GM21390 (cell line): Measurements from ENCODE around the gene LSAMP.

Experiments
- ATAC-seq: cut with Tn5 transposase; IDR thresholded peaks from one replicate; pipeline ENCODE4 v1.9.1; 2021; ENCODE audit not compliant: unreplicated experiment

Gene LSAMP

DNA sequence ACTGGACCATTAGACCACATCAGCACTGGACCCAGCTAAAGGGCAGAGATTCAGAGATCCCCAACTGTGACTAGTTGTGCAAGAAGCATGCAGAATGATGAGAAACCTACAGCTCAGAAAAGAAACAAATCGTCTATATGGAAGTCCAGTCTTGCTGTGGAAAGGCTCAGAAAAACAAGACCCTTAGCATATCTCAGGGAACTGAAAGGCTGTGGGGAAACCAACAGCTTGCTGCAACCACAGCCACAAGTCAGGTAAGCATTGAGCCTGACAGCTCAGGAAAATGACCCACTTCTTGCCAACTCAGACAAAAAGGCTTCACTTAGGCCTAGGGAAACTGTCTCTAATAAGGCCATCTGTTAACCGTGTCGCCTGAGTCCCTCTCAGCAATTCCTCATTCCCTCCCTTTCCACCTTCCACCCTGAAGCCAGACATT is 145.6 kb downstream of the LSAMP start:
- no peak for ATAC-seq

DNA sequence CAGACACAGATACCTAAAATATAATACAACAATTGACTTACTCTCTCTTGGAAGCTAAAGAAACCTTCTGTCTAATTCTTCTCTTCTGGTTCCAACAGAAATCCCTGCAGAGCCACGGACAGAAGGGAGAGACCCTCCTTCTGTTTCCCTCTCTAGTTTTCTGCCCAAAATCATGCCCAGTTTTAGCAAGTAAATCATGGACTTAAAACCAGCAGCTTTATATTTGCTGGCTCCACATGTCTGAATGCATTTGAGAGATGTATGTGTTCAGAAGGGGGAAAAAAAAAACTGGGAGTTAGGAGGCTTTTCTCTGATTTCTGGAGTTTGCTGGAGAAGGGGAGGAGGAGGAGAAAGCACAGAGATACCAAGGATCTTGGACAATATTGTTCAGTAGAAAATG is 147.1 kb downstream of the LSAMP start:
- no peak for ATAC-seq

DNA sequence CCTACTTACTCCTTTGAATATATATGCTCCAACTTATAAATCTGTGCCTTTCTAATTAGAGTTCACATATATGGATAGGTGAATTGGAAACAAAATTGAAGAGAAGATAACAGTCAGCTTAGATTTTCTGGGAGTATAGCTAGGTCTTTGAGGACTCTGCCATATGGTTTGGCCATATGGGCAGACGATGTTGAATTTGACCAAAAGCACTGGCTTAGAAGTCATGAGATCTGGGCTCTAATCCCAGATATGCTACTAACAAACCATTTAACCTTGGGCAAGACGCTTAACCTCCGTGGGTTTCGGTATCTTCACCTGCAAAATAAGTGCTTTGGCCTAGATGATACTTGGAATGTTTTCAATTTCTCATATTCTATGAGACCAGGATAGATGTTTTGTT is 154.1 kb downstream of the LSAMP start:
- ATAC-seq: no peak

DNA sequence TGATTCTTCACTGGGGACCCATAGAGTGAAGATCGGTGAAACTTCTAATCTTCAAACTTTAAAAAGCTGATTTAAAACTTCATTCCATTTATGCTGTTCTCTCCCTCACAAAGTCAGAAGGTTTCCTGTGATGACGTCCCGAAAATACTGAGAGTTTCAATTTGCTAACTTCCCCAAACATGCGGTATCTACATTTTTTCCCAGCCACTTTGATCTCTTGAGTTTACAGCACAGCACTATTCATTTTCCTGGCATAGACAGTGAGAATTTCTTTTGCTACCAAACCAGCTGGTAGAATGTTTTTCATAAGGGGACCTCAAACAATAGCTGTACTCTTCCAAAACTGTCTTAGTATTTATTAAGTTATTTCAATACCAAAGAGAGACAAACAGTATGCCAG is 156.8 kb downstream of the LSAMP start:
- no peak for ATAC-seq

DNA sequence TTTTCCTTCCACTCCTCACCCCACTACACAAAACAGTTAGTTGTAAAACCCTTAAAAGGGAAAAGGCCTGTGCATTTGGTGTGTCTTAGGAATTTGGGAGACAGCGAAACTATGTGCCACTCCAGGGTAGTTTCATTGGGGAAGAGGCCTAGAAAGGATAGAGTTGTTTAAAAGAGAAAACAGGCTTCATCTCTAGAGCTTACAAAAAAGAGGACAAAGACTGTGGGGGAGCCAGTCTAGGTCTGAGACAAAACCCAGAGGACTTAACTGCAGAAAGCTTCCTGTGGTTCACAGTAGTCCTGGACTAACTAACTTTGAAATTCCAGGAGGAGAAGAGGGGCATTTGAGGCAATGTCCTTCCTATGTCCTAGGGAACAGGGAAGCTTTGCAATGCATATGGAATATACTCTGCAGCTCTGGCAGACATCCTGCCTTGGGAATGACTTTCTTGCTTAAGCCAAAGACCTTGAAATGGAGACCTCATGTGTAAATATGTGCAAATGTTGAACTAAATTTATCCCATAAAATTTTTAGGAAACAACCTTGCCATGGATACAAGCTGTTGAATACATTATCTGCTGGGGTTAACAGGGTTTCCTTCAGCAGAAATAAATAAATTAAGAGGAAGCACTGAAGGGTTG is 159.4 kb downstream of the LSAMP start:
- ATAC-seq: no peak

DNA sequence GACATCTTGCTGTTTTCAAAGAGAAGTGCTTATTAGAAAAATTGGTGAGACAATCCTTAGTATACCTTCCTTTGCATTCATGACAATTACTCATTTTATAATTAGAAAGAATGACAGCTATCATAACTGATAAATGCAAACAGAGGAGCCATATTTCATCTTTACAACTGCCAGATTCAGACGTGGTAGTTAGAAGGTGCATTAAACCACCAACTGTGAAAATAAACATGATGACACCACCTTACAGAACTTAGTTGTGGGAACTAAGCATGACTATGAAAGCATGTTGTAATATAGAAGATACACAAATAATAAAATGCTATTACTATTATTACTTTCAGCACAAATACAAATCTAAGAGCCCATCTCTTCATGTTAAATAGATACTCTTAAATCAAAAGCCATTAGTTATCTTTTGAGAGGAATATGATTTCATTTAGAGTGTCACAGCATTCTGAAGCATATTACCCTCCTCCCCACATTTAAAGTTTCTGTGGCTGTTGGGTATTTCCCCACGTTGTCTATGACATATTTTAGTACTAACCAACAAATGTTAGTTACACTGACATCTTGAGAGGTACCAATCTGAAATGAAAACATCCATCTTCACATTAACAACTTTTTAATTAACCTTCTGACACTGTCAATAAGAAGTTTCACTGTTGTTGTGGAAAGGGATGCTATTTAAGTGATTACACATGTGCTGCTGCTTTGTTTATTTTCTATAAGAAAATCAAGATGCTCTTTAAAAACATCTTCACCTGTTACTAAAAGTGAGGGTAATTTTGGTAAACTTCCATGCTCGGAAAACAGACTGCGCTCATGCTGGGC is 163.8 kb downstream of the LSAMP start:
- ATAC-seq: no peak

DNA sequence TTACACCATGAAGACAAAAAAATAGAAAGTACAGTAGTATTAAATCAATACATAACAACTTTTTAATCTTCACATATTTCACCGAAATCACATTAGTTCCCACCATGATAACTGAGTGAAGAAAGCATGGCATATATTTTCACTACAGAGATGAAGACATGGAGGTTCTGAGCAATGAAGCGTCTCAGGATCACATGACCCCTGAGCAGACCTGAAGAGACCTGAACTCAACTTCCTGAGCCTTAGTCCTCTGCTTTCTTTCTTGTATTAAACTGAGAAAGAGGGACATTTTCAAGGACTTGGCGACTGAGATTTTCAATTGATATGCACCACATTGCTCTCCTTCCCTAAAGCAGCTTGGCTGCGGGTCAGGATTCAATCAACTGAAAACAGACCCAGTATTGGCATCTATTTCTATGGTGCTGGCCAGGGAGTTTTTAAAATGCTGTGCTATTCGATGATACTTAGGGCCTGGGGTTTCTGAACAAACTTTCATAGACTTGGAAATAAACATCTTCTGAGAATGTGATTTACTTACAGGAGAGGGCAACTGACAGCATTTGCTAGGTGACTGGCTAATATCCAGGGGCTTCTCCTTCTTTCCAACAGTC is 165.1 kb downstream of the LSAMP start:
- ATAC-seq: no peak

DNA sequence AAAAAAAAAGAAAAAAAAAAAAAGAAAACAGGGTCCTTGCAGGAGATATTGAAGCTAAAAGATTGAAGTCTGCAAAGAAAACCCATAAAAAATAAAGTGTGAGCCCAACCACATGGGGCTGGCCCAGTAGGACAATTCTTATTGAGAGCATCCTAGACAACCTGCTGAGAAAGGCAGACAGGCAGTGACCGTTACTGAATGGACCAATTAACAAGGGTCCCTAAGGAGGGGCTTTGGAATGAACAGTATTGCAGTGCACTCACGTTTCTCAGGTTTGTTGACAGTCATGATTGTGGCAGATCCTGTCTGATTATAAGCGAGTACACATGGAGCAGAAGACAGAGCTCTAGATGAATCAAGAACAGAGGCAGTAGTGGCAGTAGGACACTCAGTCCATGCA is 168.6 kb downstream of the LSAMP start:
- no peak for ATAC-seq

DNA sequence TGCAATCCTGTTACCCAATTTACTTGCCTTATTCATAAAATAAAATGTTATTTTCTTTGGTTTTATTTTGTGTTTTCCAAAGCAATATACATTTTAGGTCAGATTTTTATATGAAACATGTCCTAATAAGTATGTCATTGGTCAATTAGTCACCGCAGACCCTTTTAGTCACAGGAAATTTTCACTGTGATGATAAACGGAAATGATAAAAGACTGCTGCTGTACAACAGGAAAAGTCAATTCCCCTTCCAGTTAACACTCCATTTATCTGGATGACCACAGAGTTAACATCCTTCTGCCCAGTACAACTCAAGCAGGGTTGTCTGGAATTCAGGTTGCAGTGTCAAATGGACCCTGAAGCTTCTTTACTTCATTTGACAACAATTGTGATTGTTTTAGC is 175.2 kb downstream of the LSAMP start:
- no peak for ATAC-seq

DNA sequence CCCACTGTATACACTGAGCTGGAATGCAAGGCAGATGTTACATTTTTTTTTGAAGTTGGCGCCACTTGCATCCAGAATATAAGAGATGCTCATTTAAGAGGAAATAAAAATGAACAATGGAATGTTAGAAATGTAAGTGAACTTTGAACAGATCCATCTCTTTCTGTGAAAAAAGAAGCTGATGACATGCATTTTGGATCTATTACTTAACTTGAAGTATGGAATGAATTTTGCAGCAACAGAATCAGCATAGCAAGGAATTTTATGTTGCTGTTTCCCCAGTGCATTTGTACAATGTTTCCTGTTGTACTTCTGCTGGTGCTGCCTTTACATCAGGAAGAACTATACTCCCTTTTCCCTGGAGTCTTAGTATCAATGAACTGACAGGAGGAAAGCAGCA is 178.2 kb downstream of the LSAMP start:
- ATAC-seq: no peak

DNA sequence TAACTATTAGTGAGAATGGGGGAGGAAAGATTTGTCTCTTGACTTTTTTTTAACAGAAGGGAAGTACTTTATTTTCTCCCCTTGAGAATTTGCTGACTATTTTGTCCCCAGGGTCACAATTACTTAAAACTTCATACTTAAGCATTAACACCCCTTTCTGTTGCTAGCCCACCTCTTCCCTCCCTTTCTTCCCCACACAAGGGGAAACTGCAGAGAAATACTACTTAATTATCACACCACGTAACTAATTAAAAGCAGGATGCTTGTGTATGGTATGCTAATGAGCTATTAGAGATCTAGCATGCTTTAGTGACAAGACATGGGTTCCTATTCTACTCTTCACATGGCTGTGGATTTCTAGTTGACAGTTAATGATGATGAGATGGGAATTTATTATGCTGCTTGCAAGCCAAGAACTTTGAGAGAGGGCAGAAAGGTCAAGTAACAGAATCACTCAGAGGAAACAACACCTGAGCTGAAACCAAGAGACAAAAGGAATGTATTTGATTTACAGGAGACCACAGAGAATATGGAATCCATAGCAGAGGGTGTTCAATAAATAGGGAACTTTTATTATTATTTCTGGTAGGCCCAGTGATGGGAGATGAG is 179.2 kb downstream of the LSAMP start:
- ATAC-seq: no peak

DNA sequence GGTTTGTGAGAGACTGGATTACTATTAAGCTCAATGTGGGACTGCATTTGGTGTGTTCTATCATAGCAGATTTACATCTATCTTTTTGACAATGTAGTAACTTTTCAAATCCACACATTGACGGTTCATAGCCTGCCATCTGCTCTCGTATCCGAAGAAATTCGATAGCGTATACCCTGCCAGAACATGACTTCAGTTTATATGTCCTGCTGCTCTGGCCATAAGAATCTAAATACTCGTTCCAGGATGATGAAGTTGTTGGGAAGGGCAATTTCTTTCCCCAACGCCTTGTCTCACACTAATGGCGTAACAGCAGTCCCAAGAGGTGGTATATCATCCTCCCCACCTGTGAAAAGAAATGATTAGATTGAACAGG is 180.0 kb downstream of the LSAMP start:
- ATAC-seq: no peak

DNA sequence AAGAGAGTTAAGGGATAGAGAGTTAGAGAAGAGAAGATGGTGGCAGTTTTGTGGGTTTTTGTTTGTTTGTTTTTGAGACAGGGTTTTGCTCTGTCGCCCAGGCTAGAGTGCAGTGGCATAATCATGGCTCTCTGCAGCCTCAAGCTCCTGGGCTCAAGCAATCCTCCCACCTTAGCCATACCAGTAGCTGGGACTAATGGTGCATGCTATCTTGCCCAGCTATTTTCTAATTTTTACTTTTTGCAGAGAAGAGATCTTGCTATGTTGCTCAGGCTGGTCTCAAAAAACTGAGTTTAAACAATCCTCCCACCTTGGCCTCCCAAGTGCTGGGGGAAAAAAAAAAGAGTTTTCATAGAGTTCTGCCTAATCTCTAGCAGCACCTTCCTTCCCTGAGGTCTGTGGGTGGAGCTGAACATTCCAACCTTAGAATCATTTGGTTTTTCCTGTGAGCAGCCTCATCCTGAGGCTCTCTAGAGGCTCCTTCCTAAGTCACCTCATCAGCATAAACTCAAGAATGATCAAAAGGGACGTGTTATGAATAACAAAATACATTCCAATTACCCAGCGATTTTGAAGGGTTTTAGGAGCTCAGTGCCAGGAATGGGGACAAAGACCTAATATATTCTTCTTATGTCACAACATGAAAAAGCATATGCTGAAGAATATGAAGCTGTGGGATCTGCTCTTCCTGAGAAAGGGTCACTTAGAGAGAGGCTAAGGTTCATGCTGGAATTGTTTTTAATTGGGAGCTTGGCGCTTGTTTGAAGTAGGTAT is 180.6 kb downstream of the LSAMP start:
- ATAC-seq: no peak

DNA sequence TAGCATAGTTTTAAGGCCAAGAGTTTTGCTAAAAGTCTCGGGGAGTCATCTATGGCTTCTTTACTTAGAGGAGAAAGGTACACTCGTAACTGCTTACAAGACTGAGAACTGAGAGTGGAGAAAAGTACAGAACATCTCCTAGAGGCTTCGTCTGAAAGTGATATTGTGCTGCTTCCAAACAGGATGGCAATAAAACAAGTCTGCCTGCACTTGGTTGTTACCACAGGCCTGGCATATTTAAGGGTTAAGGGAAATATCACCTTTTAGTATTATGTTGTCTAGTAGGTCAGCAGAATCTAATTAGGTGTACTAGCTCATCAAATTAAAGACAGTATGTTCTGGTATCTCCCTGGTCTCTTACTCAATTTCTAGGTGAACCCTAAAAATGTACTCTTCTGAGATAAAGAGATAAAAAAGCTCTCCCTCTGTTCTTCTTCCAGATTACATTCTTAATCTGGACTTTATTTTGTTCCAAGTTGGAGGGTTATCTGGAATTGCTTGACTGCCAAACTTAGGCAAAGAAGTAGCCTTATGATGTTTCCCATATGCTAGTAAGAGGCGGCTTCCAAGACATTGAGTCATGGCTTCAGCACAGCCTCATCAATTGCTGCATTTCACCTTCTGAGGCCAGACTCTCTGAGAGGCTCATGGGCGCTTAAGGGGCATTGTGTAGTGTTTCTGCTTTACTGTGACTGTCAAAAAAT is 181.3 kb downstream of the LSAMP start:
- no peak for ATAC-seq

DNA sequence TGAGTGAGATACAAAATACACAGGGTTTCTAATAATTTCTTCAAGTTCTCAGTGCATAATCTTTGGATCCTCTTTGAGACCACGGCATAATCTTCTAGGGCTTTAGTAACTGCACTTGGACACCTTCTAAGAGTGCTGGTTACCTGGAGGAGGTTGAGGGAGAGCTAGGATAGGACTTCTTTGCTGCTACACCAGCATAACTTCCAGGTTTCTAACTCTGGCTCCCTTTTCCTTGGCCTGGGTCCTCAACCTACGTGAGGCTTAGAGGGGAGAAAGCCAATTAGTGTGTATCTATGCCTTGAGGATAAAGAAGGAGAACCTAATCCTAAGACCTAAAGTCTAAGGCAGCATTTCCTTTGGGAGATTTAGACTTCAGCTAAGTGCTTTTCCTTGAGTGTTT is 184.8 kb downstream of the LSAMP start:
- no peak for ATAC-seq

DNA sequence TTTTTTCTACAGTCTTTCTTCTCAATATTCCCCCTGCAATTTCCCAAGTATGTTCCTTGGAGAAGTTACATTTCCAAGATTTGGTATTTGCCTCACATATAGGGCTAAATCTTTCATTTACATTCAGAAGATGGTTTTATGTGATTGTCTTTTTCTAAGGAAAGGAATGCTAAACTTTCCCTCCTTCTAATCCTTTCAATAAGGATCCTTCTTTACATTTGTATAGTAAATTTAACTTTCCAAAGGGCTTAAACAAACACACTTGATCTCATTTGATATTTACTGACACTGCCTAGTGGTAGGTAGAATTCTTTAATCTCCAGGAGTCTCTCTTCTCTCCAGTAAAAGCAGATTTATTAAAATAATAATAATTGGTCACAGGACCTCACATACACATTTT is 185.3 kb downstream of the LSAMP start:
- no peak for ATAC-seq

DNA sequence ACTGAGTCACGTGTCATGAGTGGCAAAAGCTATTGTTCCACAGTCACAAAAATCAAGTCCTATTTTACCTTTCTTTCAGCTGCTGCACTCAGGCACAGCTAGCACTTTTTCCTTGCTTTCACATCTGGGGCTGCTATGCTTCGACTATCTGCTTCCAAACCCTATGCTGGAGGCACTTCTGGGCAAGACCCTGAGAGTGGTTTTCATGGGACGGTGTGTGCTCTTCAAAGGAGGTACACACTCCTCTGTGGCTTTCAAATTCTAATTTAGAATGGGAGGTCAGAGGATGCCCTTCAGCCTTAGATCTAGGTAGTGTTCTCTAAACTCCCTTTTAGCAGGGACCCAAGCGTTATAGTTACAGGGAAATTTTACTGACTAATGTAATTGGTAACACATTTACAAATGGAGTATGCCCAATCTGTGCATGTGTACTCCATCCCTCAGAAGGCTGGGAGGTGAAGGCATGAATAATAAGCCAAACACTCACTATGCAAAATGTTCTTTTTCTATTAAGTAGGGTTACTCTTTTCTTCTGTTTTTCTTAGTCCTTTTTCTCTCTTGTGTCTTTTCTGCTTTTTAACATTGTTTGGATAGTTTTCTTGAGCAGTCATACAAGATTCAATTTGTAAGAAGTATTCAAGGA is 188.3 kb downstream of the LSAMP start:
- no peak for ATAC-seq

DNA sequence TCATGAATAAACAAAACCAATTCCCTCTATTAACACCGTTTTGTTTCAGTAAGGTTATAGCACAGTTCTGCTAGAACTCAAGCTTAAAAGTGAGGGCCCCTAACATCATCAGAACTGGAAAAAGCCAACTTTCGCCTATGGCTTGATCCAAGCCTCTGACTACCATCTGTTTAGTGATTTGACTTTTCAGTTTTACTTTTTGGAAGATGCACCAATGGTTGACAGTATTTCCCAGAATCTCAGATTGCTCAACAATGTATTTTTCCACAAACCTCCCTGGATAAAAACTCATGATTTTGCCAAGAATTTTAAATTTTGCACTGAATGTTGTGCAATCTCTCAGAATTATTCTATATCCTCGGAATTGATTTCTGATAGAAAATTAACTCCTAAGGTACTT is 190.7 kb downstream of the LSAMP start:
- no peak for ATAC-seq

DNA sequence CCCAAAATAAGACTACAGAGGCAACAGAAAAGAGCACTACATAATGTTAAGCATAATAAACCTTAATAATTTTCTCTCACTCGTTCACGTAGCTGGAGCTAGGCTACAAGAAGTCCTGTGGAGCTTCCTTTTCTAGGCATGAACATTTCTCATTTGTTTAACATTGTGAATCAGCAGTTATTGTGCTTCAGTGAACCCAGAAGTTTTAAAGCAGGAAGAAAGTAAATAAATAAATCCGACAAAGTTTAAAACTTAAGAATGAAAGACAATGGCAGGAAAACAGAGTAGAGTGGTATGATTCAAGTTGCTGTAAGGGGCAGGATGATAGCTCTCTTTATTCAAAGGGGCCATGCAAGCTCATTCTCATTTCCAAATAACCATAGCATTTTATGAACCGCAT is 191.8 kb downstream of the LSAMP start:
- no peak for ATAC-seq

DNA sequence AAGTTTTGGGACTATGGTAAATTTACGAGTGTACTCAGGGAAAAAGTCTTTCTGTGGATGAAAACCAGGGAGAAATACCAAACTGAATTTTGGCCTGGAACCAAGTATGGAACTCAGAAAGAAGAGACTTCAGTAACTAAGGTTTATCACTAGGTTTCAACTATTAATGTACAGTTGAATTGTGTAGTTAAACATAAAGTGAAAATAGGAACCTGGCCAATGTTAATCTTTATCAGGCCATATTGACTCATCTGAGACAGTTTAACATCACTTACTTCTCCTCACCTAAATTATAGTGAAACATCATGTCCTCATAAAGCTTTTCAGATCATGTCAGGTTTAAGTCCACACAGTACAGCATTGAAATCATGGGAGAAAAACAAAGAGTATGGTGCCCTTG is 197.7 kb downstream of the LSAMP start:
- ATAC-seq: no peak
